Measurements from ENCODE around the gene CFAP97.
A peak's percentile ranks its signal among the peaks of the same experiment; 100 is the strongest.
"Not testable (repeated sequence)": the region's sequence is repeated elsewhere in the genome, so short reads cannot be mapped to it uniquely, and the experiment has no call there.

The CFAP97 gene

DNA sequence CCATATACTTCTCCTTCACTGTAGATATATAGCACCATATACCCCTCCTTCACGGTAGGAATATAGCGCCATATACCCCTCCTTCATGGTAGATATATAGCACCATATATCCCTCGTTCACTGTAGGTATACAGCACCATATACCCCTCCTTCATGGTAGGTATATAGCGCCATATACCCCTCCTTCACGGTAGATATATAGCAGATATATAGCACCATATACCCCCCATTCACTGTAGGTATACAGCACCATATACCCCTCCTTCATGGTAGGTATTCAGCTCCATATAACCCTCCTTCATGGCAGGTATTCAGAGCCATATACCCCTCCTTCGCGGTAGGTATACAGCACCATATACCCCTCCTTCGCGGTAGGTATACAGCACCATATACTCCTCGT lies 18.1 kb upstream of the CFAP97 start:
- no peak for DNase-seq

DNA sequence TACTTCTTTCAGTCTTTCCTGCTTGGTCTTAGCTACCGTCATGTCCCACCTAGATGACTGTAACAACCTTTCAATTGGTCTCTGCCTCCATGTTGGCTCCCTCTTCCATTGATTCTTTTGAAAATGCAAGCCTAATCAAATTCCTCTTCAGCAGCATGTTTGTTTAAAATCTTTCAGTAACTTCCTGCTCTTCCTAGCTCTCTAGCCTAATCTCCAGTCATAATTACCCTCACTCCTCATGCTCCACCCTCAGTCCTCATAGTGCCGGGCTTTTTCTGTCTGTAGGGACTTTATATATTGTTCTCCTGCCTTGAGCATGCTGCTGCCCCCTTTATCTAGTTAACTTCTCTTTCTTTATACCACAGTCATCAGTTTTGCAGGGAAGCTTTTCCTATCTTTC lies 17.7 kb upstream of the CFAP97 start:
- no peak for DNase-seq

DNA sequence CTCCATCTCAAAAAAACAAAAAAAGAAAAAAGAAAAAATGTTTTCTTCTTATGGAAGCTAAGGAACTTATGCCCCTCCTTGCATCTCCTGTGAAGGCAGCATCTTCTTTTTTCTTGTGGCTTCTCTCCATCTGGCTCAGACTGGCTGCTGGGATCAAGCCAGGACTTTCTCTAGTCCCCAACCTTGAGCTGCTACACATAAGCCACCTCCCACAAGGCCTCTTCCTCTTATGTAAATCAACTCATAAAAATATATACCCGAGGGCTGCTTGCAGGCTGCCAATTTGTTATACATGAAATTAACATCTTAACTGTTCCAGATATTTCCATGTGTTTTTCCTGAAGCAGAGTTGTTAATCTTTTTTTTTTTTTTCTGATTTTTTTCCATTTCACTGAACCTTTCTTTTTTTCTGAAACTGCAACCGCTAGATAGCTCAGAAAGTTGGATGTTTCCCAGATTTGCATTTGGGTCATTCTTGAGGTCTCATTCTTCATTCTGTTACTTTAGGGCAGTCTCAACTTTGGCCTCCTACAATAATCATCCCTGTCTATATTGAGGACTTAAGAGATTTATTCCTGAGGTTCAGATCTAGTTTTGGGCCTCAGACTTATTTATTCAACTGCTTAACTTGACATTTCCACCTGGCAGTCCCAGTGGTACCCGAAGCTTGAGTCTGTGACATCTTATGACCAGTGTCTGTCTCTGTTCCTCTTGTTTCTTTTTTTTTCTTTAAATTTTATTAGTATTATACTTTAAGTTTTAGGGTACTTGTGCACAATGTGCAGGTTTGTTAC lies 15.9 kb upstream of the CFAP97 start:
- peak; percentile 83 for DNase-seq

DNA sequence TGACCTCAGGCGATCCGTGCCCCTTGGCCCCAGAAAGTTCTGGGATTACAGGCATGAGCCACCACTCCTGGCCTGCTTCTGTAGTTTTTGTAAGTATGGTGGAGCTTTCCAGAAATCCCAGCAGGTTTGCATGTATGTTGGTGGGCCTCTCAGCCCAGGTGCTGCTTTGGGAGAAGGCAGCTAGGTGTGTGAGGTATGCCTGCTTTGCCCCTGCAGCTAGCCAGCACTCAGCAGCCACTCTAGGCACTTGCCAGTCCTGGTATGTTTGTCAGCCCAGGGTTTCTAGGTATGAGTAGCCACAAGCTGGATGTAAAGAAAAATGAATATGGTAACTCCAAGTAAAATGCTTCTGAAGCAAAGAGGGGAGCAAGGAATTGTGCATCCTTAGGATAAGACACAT lies 14.5 kb upstream of the CFAP97 start:
- no peak for DNase-seq

- no peak for DNase-seq
Measured at GRCh38 chr4:185217408-185217975, 13.7 kb upstream of the CFAP97 start.

GRCh38 chr4:185215261-185215660 lies 11.5 kb upstream of the CFAP97 start:
- DNase-seq: no peak

GRCh38 chr4:185213877-185214276 lies 10.1 kb upstream of the CFAP97 start:
- no peak for DNase-seq

GRCh38 chr4:185212581-185212980 lies 8.8 kb upstream of the CFAP97 start:
- DNase-seq: no peak

DNA sequence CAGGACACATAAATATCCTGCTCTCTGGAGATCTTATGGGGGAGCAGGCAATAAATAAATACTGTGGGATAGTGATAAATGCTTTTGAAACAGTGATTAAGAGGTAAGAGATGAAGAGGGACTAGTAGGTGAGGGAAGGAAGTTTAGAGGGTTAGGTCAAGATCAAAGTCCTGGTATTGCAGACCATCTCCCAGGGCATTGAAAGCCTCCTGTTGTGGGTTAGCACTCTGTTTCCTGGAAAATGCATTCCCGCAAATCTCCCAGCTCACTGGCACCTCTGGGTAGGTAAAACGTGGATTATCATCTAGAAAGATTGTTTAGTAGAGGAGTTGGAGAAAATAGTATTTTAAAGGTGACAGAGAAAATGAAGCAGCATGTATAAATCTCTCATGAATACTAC lies 7.8 kb upstream of the CFAP97 start:
- DNase-seq: no peak

DNA sequence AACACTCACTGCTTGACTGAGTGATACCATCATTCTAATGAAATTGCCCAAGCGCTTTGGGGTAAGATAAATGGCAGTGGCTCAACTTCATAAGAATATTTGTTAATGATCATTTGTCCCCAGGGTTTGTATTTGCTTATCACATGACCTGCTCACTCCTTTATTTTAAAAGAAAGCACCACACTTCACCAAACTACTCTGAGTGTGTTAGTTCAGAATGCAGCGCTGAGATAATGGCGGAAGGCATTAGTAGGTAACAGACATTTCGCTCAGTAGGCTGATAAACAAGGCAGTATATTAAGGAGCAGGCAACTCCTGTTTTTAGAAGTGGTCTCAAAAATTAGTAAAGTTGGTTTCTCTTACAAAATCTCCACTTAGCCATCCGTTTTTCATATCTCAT lies 7.2 kb upstream of the CFAP97 start:
- DNase-seq: no peak

GRCh38 chr4:185210102-185210981 lies 6.5 kb upstream of the CFAP97 start:
- DNase-seq: peak; percentile 80

GRCh38 chr4:185209852-185210101 lies 6.0 kb upstream of the CFAP97 start:
- not testable (repeated sequence) for DNase-seq

- DNase-seq: peak; percentile 90
Measured at GRCh38 chr4:185209031-185209851, 5.4 kb upstream of the CFAP97 start, which contains the start of gene SNX25. Gene SNX25, plus strand, starts transcription at chr4:185209598. Its CDS starts 229 bp downstream, at chr4:185209827.

DNA sequence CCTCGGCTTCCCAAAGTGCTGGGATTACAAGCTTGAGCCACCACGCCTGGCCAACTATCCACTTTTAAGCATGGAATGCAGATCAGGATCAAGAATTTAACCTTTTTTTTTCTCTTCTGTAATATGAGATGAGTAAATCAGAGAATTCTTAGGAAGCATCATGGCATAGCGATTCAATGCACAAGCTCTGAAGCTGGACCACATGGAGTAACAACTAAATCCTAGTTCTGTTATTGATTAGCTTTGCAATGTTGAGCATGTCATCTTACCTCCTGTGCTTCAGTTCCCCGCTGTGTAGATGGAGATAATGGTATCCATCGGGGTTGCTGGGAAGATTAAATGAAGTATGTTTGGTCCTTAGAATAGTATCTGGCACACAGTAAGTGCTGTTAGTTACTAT lies 3.7 kb upstream of the CFAP97 start:
- DNase-seq: no peak

DNA sequence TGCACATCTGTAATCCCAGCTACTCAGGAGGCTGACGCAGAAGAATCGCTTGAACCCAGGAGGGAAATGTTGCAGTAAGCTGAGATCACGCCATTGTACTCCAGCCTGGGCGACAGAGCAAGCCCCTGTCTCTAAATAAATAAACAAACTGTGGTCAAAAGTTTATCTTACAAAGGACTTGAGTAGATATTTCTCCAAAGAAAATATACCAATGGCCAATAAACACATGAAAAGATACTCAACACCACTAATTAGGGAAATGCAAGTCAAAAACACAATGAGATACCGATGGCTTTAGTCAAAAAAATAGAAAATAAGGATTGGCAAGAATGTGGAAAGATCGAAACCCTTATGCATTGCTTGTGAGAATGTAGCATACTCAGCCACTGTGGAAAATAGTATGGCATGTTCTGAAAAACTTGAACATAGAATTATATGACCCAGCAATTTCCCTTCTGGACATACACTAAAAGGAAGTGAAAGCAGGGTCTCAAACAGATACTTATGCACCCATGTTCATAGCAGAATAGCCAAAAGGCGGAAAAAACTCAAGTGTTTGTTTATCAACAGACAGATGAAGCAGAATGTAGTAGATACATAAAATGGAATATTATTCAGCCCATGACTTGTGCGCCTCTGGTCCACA lies 2.0 kb upstream of the CFAP97 start:
- DNase-seq: no peak

DNA sequence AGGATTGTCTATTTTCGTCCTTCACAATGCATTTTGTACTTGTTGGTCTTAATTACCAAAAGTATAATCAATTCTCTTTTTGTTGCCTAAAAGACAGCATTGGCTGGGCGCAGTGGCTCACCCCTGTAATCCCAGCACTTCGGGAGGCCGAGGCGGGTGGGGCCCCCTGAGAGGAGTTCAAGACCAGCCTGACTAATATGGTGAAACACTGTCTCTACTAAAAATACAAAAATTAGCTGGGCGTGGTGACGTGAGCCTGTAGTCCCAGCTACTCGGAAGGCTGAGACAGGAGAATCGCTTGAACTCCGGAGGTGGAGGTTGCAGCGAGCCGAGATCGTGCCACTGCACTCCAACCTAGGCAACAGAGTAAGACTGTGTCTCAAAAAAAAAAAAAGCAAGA lies 1.3 kb upstream of the CFAP97 start:
- not testable (repeated sequence) for DNase-seq

GRCh38 chr4:185204238-185204910 lies 574 bp upstream of the CFAP97 start:
- no peak for DNase-seq

DNA sequence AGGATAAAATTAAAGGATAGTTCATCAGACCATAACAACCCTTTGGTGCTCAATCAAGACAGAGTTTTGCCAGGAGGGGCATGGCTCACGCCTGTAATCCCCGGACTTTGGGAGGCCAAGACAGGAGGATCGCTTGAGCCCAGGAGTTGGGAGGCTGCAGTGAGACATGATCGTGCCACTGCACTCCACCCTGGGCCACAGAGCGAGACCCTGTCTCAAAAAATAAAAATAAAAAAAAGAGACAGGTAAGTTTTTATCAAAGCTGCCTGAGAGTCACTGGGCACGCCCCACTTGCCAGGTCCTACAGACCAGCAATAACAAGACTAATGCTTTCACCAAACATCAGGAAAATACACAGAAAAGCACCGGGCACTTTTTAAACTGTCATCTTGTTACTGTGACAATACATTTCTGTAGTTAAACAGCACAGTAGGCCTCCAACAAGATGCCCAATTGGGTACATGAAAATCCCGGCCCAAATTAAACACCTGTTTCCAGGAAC lies 765 bp downstream of the CFAP97 start:
- DNase-seq: no peak

GRCh38 chr4:185201977-185202962 lies 1.5 kb downstream of the CFAP97 start:
- no peak for DNase-seq

GRCh38 chr4:185198189-185198588 lies 5.6 kb downstream of the CFAP97 start:
- not testable (repeated sequence) for DNase-seq
